ENCODE results near the gene RNF34.
"Not testable (repeated sequence)": the region's sequence is repeated elsewhere in the genome, so short reads cannot be mapped to it uniquely, and the experiment has no call there.

The RNF34 gene, protein sequence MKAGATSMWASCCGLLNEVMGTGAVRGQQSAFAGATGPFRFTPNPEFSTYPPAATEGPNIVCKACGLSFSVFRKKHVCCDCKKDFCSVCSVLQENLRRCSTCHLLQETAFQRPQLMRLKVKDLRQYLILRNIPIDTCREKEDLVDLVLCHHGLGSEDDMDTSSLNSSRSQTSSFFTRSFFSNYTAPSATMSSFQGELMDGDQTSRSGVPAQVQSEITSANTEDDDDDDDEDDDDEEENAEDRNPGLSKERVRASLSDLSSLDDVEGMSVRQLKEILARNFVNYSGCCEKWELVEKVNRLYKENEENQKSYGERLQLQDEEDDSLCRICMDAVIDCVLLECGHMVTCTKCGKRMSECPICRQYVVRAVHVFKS

GRCh38 chr12:121399391-121400331, at the start of gene RNF34:
RNF34 (plus strand) TSS chr12:121400118; CDS start chr12:121400213, 95 bp downstream.
- DNase-seq: peak; percentile 96

DNA sequence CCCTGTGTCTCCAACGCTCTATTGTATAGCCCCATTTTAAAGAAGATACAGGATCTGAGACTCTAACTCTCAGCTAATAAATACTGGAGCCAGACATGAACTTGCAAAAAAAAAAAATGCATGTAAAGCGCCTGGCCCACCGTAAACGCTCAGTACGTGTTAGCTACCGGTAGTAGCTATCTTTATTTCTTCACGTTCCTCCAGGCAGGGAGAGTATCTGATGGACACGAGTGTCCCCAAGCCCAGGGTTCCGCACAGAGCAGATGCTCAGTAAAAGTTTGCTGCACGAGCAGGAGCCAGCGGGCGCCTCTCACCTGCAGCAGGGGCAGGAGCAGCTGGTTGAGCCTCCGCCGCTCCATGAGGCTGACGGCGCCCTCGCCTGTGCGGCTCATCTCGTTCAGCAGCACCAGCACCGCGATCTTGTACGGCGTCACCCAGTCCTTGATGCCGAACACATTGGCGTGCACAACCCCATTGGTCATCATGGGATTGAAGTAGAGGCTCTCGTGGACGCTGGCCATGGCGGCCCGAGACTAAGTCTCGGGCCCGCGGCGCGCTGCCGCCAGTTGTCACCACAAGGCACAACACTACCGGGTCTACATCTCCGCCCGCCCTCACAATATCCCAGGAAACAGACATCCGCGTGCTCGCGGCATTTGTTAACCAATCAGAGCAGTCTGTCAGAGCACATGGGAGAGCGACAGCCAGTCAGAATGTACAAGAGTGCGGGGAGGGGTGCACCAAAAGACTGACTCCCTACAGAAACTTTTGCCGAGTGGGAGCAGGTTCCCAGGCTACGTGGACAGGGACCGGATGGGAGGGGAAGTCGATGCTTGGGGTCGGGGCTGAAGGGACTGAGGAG, 47.9 kb upstream of the RNF34 start, which contains the start of gene ANAPC5:
Gene ANAPC5, minus strand, starts transcription at position 592 of the 862 bp plus-strand sequence. Its CDS starts 71 bp downstream, at position 521.
- peak; percentile 94 for DNase-seq

- DNase-seq: peak; percentile 86
Measured at GRCh38 chr12:121352682-121353018, 47.3 kb upstream of the RNF34 start.

- DNase-seq: no peak
Measured at GRCh38 chr12:121355818-121356217, 44.1 kb upstream of the RNF34 start.

DNA sequence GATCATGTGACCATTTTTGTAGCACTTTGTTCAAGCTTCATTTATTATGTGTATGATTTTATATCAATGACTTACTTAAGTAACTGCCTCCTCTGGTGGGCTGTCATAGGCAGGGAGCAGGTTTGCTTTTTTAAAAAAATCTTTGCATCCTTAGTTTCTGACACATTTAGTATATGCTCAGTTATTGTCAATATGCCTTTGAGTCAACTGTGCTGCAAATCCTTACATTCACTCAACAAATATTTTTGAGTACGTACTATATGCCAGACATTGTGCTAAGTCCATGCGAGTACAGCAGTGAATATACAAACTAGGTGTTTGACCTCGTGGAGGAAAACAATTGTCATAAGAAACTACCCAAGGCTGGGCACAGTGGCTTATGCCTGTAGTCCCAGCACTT, 43.3 kb upstream of the RNF34 start:
- no peak for DNase-seq

DNA sequence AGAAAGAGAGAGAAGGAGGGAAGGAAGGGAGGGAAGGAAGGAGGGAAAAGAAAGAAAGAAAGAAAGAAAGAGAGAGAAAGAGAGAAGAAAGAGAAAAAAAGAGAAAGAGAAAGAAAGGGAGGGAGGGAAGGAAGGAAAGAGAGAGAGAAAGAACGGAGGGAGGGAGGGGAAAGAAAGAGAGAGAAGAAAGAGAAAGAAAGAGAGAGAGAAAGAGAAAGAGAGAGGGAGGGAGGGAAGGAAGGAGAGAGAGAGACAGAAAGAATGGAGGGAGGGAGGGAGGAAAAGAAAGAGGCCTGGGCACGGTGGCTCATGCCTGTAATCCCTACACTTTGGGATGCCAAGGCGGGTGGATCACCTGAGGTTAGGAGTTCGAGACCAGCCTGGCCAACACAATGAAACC, 42.6 kb upstream of the RNF34 start:
- DNase-seq: no peak

DNA sequence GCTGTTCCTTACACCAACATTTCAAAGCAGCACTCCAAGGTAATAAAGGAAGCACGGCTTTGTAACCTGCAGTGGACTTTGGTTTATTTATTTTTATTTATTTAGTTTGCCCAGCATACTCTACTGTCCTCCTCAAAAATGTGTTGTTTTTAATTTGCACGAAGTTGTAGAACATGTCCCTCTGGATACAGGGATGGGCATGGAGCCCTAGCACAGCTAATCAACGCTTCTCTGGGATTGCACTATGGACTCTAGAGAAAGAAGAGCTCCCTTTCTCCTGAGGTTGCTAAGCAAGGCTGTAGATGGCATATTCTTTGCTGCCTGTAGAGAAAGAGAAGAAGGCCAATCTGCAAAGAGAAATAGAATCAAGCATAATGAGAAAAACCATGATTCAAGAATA, 41.8 kb upstream of the RNF34 start:
- DNase-seq: no peak

- DNase-seq: no peak
Measured at GRCh38 chr12:121364683-121365121, 35.2 kb upstream of the RNF34 start.

- DNase-seq: no peak
Measured at GRCh38 chr12:121365416-121366062, 34.4 kb upstream of the RNF34 start.

DNA sequence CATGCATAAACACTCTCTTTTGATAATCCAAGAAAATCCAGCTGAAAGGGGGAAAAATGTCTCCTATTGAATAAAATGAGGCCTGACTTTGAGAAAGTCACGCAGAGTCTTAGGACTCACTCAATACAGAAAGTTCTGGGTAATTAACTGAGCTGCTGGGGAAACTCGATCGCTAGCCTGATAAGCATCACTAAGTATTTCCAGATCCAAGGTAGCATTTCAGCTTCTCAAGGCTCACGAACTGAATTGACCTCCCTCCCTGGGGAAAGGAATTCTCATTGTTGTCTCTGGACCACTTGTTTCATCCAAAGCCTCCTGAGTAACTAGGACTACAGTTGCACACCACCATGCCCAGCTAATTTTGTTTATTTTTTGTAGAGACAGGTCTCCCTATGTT, 33.9 kb upstream of the RNF34 start:
- no peak for DNase-seq

- DNase-seq: no peak
Measured at GRCh38 chr12:121371404-121371803, 28.5 kb upstream of the RNF34 start.

DNA sequence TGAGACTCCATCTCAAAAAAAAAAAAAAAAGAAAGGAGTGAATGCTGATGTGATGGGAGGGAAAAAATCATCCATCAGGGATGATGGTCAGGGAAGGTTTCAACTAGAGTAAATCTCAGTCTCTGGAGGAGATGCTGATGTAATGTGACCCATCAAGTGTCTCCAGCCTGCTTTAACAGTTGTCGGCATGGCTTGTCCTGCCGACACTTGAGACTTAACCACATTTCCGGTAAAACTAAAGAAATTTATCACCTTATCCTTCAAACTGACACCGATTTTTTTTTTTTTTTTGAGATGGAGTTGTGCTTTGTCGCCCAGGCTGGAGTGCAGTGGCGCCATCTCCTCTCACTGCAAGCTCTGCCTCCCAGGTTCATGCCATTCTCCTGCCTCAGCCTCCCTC, 26.2 kb upstream of the RNF34 start:
- DNase-seq: no peak

DNA sequence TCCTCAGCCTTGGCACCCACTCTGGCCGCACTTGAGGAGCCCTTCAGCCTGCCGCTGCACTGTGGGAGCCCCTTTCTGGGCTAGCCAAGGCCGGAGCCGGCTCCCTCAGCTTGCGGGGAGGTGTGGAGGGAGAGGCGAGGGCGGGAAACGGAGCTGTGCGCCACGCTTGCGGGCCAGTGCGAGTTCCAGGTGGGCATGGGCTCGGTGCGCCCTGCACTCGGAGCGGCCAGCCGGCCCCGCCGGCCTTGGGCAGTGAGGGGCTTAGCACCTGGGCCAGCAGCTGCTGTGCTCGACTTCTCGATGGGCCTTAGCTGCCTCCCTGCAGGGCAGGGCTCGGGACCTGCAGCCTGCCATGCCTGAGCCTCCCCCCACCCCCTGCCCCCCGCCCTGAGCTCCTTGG, 25.6 kb upstream of the RNF34 start:
- not testable (repeated sequence) for DNase-seq

GRCh38 chr12:121374945-121375584, 24.9 kb upstream of the RNF34 start:
- not testable (repeated sequence) for DNase-seq

DNA sequence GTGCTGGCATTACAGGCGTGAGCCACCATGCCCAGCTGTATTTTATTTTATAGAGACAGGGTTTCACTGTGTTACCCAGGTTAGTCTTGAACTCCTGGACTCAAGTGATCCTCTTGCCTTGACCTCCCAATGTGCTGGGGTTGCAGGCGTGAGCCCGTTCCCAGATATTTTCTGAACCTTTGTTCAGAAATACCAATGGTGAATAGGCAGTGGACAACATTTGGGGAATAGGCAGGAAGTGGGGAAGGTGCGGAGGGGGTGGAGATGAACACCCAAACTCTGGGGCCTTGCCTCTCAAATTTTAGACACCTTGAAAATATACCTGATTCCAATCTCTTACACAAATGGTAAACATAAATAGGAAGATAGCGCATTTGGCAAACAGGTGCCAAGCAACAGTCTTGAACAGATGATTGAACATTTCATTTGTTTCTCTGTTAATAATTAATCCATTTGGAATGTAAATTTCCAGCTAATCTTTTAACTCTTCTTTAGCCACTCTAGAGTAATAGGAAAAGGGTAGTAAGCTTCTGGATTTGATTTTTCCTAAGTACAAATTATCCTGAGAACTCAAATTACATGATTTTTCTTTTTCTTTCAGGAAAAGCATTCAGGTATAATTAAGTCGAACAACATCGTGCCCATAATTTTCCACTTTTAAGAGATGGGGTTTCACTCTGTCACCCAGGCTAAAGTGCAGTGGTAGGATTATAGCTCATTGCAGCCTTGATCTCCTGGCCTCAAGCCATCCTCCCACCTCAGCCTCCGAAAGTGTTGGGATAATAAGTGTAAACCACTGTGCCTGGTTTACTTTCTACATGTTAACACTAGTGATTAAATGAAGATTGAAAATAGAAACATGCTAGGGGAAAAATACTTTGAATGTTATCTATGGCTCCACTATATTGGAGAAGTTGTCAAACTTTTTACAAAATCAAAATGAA, 22.9 kb upstream of the RNF34 start:
- DNase-seq: no peak

GRCh38 chr12:121378736-121379135, 21.2 kb upstream of the RNF34 start:
- DNase-seq: no peak

DNA sequence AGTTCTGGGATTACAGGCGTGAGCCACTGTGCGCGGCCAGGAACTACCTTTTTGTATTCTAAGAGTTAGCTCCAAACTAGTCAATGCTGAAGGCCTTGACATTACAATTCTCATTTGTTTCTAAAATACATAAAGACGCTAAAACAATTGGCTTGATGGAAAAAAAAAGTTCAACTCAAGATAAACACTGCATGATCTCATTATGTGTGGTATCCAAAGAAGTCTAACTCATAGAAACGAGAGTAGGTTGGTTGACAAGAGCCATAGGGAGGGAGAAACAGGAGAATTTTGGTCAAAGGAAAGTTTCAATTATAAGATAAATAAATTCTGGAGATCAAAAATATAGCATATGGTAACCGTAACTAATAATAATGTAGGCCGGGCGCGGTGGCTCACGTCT, 20.0 kb upstream of the RNF34 start:
- DNase-seq: no peak

- DNase-seq: no peak
Measured at GRCh38 chr12:121383601-121384021, 16.3 kb upstream of the RNF34 start.

- DNase-seq: not testable (repeated sequence)
Measured at GRCh38 chr12:121384891-121385290, 15.0 kb upstream of the RNF34 start.

GRCh38 chr12:121388421-121388981, 11.4 kb upstream of the RNF34 start:
- DNase-seq: no peak

All from NCI-H2107 (cell line).